SK-N-SH (cell line): ENCODE data around the gene TOM1L2. TPM values are rescaled to one million over a fixed set of nuclear protein-coding genes. Genes with fewer than 3 reads are reported as not detected.

Source experiments
- CTCF ChIA-PET: fragments of 300-600, 350-600 bp; formaldehyde crosslinking; extraction: SDS; loops from one replicate; lab custom pipeline; 2021; lab: Yijun Ruan, JAX
- POLR2A ChIA-PET: fragments of 350-600 bp; sonication (Branson Sonifier 250); formaldehyde crosslinking; extraction: SDS; loops from one replicate; lab custom pipeline; 2020; ENCODE audit warnings: antibody characterized with exemption, inconsistent platforms; lab: Yijun Ruan, JAX
- DNase-seq: peaks from one replicate; pipeline ENCODE4 v3.0.0; 2012
- H2AFZ ChIP-seq: fragments of 200-600 bp; sonication (generic); 2 replicates; pipeline ENCODE4 v1.8.1; 2016; ENCODE audit warnings: antibody characterized with exemption, mild to moderate bottlenecking, low read depth
- H3F3A ChIP-seq: fragments of 200-600 bp; sonication (generic); replicated peaks from 2 replicates; pipeline ENCODE3; 2016; ENCODE audit warnings: antibody characterized with exemption, mild to moderate bottlenecking; ENCODE audit not compliant: insufficient read depth
- H3K27ac ChIP-seq, 2 experiments: fragments of 200-500 bp in 1 of 2; fragments of 200-600 bp in 1 of 2; sonication (Bioruptor generic) in 1 of 2; sonication (generic), shearing (Covaris generic) in 1 of 2; 2 replicates each; pipeline versions ENCODE4 v1.5.1 to v1.6.1; 2014 to 2016; ENCODE audit warnings: low read depth in 2 of 2, inconsistent platforms in 1 of 2, low read length in 1 of 2, mild to moderate bottlenecking in 1 of 2, mixed read lengths in 1 of 2
- H3K27me3 ChIP-seq: fragments of 200-600 bp; sonication (generic), shearing (Covaris generic); 2 replicates; pipeline ENCODE4 v1.6.1; 2016; ENCODE audit warnings: mixed run types; ENCODE audit not compliant: insufficient read depth
- H3K36me3 ChIP-seq, 2 experiments: fragments of 200-500 bp in 1 of 2; fragments of 200-600 bp in 1 of 2; sonication (Bioruptor generic) in 1 of 2; sonication (generic) in 1 of 2; replicated peaks in 1 of 2; 2 replicates each; pipeline versions ENCODE3 to v1.5.1; 2014 to 2016; ENCODE audit warnings: low read length in 1 of 2, mild to moderate bottlenecking in 1 of 2; ENCODE audit not compliant: insufficient read depth in 2 of 2, control insufficient read depth in 1 of 2
- H3K4me1 ChIP-seq, 2 experiments: fragments of 200-500 bp in 1 of 2; fragments of 200-600 bp in 1 of 2; sonication (Bioruptor generic) in 1 of 2; sonication (generic), shearing (Covaris generic) in 1 of 2; 2 replicates each; pipeline versions ENCODE4 v1.5.1 to v1.6.1; 2014 to 2016; ENCODE audit warnings: low read depth in 1 of 2, low read length in 1 of 2, mixed run types in 1 of 2; ENCODE audit not compliant: insufficient read depth in 2 of 2, control insufficient read depth in 1 of 2
- H3K4me2 ChIP-seq: fragments of 200-600 bp; sonication (generic), shearing (Covaris generic); 2 replicates; pipeline ENCODE4 v1.6.1; 2017; ENCODE audit warnings: mixed run types
- H3K4me3 ChIP-seq, 2 experiments: fragments of 200-500 bp in 1 of 2; fragments of 200-600 bp in 1 of 2; sonication (Bioruptor generic) in 1 of 2; sonication (generic), shearing (Covaris generic) in 1 of 2; 2 replicates each; pipeline versions ENCODE4 v1.5.1 to v1.8.1; 2014 to 2016; ENCODE audit warnings: low read depth in 2 of 2, inconsistent platforms in 1 of 2, low read length in 1 of 2, mild to moderate bottlenecking in 1 of 2, mixed read lengths in 1 of 2, moderate library complexity in 1 of 2
- H3K79me2 ChIP-seq: fragments of 200-600 bp; sonication (generic); 2 replicates; pipeline ENCODE4 v1.8.1; 2017; ENCODE audit warnings: mild to moderate bottlenecking; ENCODE audit not compliant: insufficient read depth
- H3K9ac ChIP-seq: fragments of 200-600 bp; sonication (generic); 2 replicates; pipeline ENCODE4 v1.6.1; 2017; ENCODE audit warnings: mixed run types
- H3K9me2 ChIP-seq: fragments of 200-600 bp; sonication (generic); 2 replicates; pipeline ENCODE4 v1.6.1; 2017; ENCODE audit warnings: mixed run types
- H3K9me3 ChIP-seq: fragments of 200-600 bp; sonication (generic); 2 replicates; pipeline ENCODE4 v1.6.1; 2017; ENCODE audit warnings: mixed run types, mild to moderate bottlenecking, moderate library complexity
- H4K20me1 ChIP-seq: fragments of 200-600 bp; sonication (generic); 2 replicates; pipeline ENCODE4 v1.6.1; 2017; ENCODE audit warnings: mild to moderate bottlenecking, mixed run types; ENCODE audit not compliant: insufficient read depth
- CTCF ChIP-seq: fragments of 200-600 bp; sonication (generic); IDR thresholded peaks from 2 replicates; pipeline ENCODE4 v1.6.1; 2017; ENCODE audit warnings: antibody characterized with exemption, mild to moderate bottlenecking, moderate library complexity
- FOXJ3 ChIP-seq: sonication (generic); formaldehyde crosslinking; IDR thresholded peaks from 2 replicates; pipeline ENCODE4 v1.5.1; 2020; ENCODE audit warnings: mild to moderate bottlenecking, missing genetic modification reagents
- FOXM1 ChIP-seq: IDR thresholded peaks from 2 replicates; pipeline ENCODE4 v1.4.0; 2012; ENCODE audit warnings: low read depth, mild to moderate bottlenecking
- POLR2AphosphoS5 ChIP-seq: IDR thresholded peaks from 2 replicates; pipeline ENCODE4 v1.6.1; 2012; ENCODE audit warnings: low read depth, low read length
- RAD21 ChIP-seq: IDR thresholded peaks from 2 replicates; pipeline ENCODE4 v1.6.1; 2012; ENCODE audit warnings: mild to moderate bottlenecking, low read length
- TCF12 ChIP-seq: IDR thresholded peaks from 2 replicates; pipeline ENCODE4 v1.4.0; 2012
- ZBTB33 ChIP-seq: IDR thresholded peaks from 2 replicates; pipeline ENCODE4 v1.4.0; 2012; ENCODE audit warnings: low read depth, borderline replicate concordance
- WGBS: methylation state at CpG from one replicate; pipeline ENCODE4 v1.1.6; 2017; ENCODE audit warnings: low lambda C conversion rate; 5-methylcytosine and 5-hydroxymethylcytosine counted together
- polyA plus RNA-seq, 3 experiments: library from polyadenylated mRNA; depleted of rRNA; stranded (reverse); fragments of >200 nt; gene quantifications; 2 replicates each; pipeline ENCODE4 v1.2.3, GENCODE V29; 2012

Gene TOM1L2
- polyA plus RNA-seq, 1 of the 3 experiments (the other 2 are of a cell fraction) = 85.4 TPM

- whole genome bisulfite sequencing = 69% methylated on average over 4 of the region's 9 CpGs
- no peaks in the 10 kb centered on the region for H3F3A ChIP-seq
- no peak overlapping the region for H2AFZ ChIP-seq
- ChIA-PET CTCF (interaction anchor here (0.6 kb wide), 1 partner anchor 419 kb away, joined by 3 read pairs; no protein-coding TSS in a partner anchor), POLR2A (no interaction called here)
- no peak overlapping the region for H3K4me2 ChIP-seq
- no peaks in the 10 kb centered on the region for H3K36me3 ChIP-seq
- no peak for DNase-seq
- TF ChIP-seq FOXJ3 (CRISPR knock-in tag) = no peak
- no peak for TF ChIP-seq CTCF
- TF ChIP-seq RAD21 = no peak
- TF ChIP-seq FOXM1 = no peak
- TF ChIP-seq POLR2AphosphoS5 = no peak
- TF ChIP-seq TCF12 = no peak
- TF ChIP-seq ZBTB33 = no peak
- no peaks in the 10 kb centered on the region for H3K9me2 ChIP-seq
- H3K9ac ChIP-seq = no peak overlapping the region
- peaks cover 0 to 4% of the 10 kb centered on the region in 2 experiments; a peak in 1 of 4 replicates for H3K4me1 ChIP-seq
- no peaks in the 10 kb centered on the region for H3K79me2 ChIP-seq
- no peaks in the 10 kb centered on the region for H4K20me1 ChIP-seq
- H3K27ac ChIP-seq = no peak overlapping the region
- no peaks in the 10 kb centered on the region for H3K27me3 ChIP-seq
- no peak overlapping the region for H3K4me3 ChIP-seq
- no peaks in the 10 kb centered on the region for H3K9me3 ChIP-seq
Observed at GRCh38 chr17:17981330-17981729, 9.1 kb upstream of the TOM1L2 start.

- TF ChIP-seq POLR2AphosphoS5 = no peak
- TF ChIP-seq TCF12 = no peak
- POLR2A ChIA-PET = no interaction called here
- CTCF ChIA-PET = interaction anchor here (0.8 to 1.7 kb wide), 2 partner anchors 14 to 24 kb away, joined by 3 to 5 read pairs; no protein-coding TSS in a partner anchor
- Histone ChIP-seq H3K27me3 (no peaks in the 10 kb centered on the region), H3K27ac (no peak overlapping the region), H3F3A (no peaks in the 10 kb centered on the region), H4K20me1 (no peaks in the 10 kb centered on the region), H2AFZ (no peak overlapping the region), H3K36me3 (no peaks in the 10 kb centered on the region), H3K9ac (no peak overlapping the region), H3K4me3 (no peak overlapping the region), H3K4me1 (peaks cover 0 to 4% of the 10 kb centered on the region in 2 experiments; a peak in 1 of 4 replicates), H3K9me2 (no peaks in the 10 kb centered on the region), H3K79me2 (no peaks in the 10 kb centered on the region), H3K9me3 (no peaks in the 10 kb centered on the region), H3K4me2 (no peak overlapping the region)
- no peak for DNase-seq
- WGBS = no CpG with 5 or more reads among the region's 3 CpGs
Observed at GRCh38 chr17:17979778-17980177, 7.6 kb upstream of the TOM1L2 start.
